GM19035 (cell line): ENCODE data around the gene MED13L.
"Not testable (repeated sequence)": the region's sequence is repeated elsewhere in the genome, so short reads cannot be mapped to it uniquely, and the experiment has no call there.

Experiments used
- ATAC-seq: cut with Tn5 transposase; IDR thresholded peaks from one replicate; pipeline ENCODE4 v1.9.1; 2021; ENCODE audit not compliant: unreplicated experiment

MED13L gene

GRCh38 chr12:115983226-115983798 is 294.2 kb downstream of the MED13L start:
- no peak for ATAC-seq

- ATAC-seq, result no peak
These were observed 297.2 kb downstream of the MED13L start for GRCh38 chr12:115980339-115980738.

GRCh38 chr12:115979851-115980250 is 297.6 kb downstream of the MED13L start:
- no peak for ATAC-seq

- ATAC-seq, result no peak
These were observed 298.1 kb downstream of the MED13L start for GRCh38 chr12:115979351-115979750.

GRCh38 chr12:115976829-115977228 is 300.7 kb downstream of the MED13L start:
- not testable (repeated sequence) for ATAC-seq

GRCh38 chr12:115975411-115975810 is 302.1 kb downstream of the MED13L start:
- no peak for ATAC-seq

- no peak for ATAC-seq
These were observed 303.3 kb downstream of the MED13L start for GRCh38 chr12:115973968-115974724.

- ATAC-seq, result no peak
These were observed 304.4 kb downstream of the MED13L start for GRCh38 chr12:115973066-115973465.

- ATAC-seq, result no peak
These were observed 305.3 kb downstream of the MED13L start for GRCh38 chr12:115972241-115972640.

- no peak for ATAC-seq
These were observed 309.3 kb downstream of the MED13L start for GRCh38 chr12:115968211-115968610.

GRCh38 chr12:115966376-115966775 is 311.1 kb downstream of the MED13L start:
- ATAC-seq, result no peak

GRCh38 chr12:115964626-115965025 is 312.9 kb downstream of the MED13L start:
- no peak for ATAC-seq

GRCh38 chr12:115964214-115964613 is 313.3 kb downstream of the MED13L start:
- ATAC-seq, result no peak

- no peak for ATAC-seq
These were observed 315.3 kb downstream of the MED13L start for GRCh38 chr12:115962216-115962615.

- ATAC-seq, result no peak
These were observed 316.4 kb downstream of the MED13L start for GRCh38 chr12:115960868-115961802.

GRCh38 chr12:115957686-115958290 is 319.7 kb downstream of the MED13L start:
- no peak for ATAC-seq

- no peak for ATAC-seq
These were observed 320.8 kb downstream of the MED13L start for GRCh38 chr12:115956659-115957058.

- no peak for ATAC-seq
These were observed 321.3 kb downstream of the MED13L start for GRCh38 chr12:115956236-115956635.

GRCh38 chr12:115953450-115953849 is 324.0 kb downstream of the MED13L start:
- ATAC-seq, result no peak

GRCh38 chr12:115953031-115953430 is 324.5 kb downstream of the MED13L start:
- no peak for ATAC-seq

- ATAC-seq, result no peak
These were observed 326.5 kb downstream of the MED13L start for GRCh38 chr12:115950959-115951358.
